ENCODE data around the gene KCND3. TPM values are rescaled to one million over a fixed set of nuclear protein-coding genes. Genes with fewer than 3 reads are reported as not detected.

Gene KCND3
- total and polyA plus RNA-seq, 2 of the 4 experiments (the other 2 are of a cell fraction) = under 0.01 to 0.03 TPM

DNA sequence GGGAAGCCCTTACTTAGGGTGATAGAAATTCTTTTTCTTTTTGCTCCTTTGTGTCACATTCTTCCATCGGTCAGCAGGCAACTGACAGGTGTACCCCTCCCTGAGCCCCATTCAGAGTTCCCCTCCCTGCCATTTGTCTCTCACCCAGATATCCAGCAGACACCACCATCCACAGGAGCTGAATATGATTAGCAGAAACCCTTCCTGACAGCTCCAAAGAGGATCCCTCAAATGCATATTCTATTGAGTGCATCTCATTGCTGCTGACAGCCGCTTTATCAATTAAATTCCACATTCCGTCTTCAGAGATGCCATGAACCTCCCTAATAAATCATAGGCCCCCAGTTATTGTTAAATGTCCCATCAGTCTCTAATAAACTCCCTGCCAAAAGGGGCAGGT is 239.8 kb downstream of the KCND3 start:
- no peak overlapping the region for H2AK9ac ChIP-seq (replicated peaks; ENCODE audit: low read depth, low read length, poor library complexity)
- H3K27me3 ChIP-seq (ENCODE audit: control insufficient read depth, insufficient read depth, low read length) = no peaks in the 10 kb centered on the region
- H3K27ac ChIP-seq (ENCODE audit: insufficient read depth, low read length) = no peak overlapping the region
- WGBS, 2 experiments (ENCODE audit: extremely low coverage in 2 of 2, insufficient read length in 1 of 2) = 71% methylated on average over 2 of the region's 3 CpGs; no CpG with 5 or more reads in 1 of the 2 experiments
- H2BK15ac ChIP-seq (ENCODE audit: low read depth, low read length) = no peak overlapping the region
- no peak overlapping the region for H2BK20ac ChIP-seq (ENCODE audit: low read depth, low read length)
- no peak overlapping the region for H3K56ac ChIP-seq (ENCODE audit: extremely low read depth, insufficient read depth, low read length)
- H4K5ac ChIP-seq (ENCODE audit: low read depth, low read length) = no peak overlapping the region
- DNase-seq = no peak
- ChIA-PET CTCF (no interaction called here), POLR2A (ENCODE audit: unreplicated experiment) (no interaction called here)
- H2BK5ac ChIP-seq (ENCODE audit: low read depth, low read length, poor library complexity, severe bottlenecking) = no peak overlapping the region
- in situ Hi-C loops (cut with MboI; ENCODE audit: low sequenced_read_pairs) = loop anchor here (5.0 kb wide), 1 partner anchor 32 kb away; no protein-coding TSS in a partner anchor
- H4K8ac ChIP-seq (ENCODE audit: low read depth in 2 of 2, low read length in 2 of 2) = no peak overlapping the region
- no peak overlapping the region for H3K4me2 ChIP-seq (ENCODE audit: low read depth, low read length)
- no peak overlapping the region for H4K91ac ChIP-seq (ENCODE audit: insufficient read depth, low read depth, low read length)
- peaks cover 0 to 5% of the 10 kb centered on the region in 2 experiments; a peak in 1 of 4 replicates for H3K79me1 ChIP-seq (ENCODE audit: low read depth in 1 of 2, low read length in 2 of 2)
- H3K36me3 ChIP-seq (ENCODE audit: control insufficient read depth, insufficient read depth, low read length) = no peaks in the 10 kb centered on the region
- dilution Hi-C loops (cut with HindIII; ENCODE audit: low sequenced_read_pairs, unreplicated experiment) = loop anchor here (25.0 kb wide), 1 partner anchor 287 kb away; the partner anchor contains the start of gene C1orf162
- H4K20me1 ChIP-seq (ENCODE audit: insufficient read depth, low read length) = no peaks in the 10 kb centered on the region
- no peak overlapping the region for H3K9ac ChIP-seq (ENCODE audit: low read depth, low read length)
- H3K4ac ChIP-seq (ENCODE audit: low read depth, low read length) = no peak overlapping the region
- no peaks in the 10 kb centered on the region; the same call in 1 of the 2 replicates for H3K4me1 ChIP-seq (ENCODE audit: control insufficient read depth, insufficient read depth, low read length)
- H3K23ac ChIP-seq (ENCODE audit: low read depth, low read length) = no peak overlapping the region
- intact Hi-C loops (cut with micrococcal nuclease) = no loop called here
- no TSS peak for BruUV-seq (replicated peaks)
- no peak overlapping the region for H2BK120ac ChIP-seq (ENCODE audit: low read depth, low read length)
- TF ChIP-seq, protein P1, sequence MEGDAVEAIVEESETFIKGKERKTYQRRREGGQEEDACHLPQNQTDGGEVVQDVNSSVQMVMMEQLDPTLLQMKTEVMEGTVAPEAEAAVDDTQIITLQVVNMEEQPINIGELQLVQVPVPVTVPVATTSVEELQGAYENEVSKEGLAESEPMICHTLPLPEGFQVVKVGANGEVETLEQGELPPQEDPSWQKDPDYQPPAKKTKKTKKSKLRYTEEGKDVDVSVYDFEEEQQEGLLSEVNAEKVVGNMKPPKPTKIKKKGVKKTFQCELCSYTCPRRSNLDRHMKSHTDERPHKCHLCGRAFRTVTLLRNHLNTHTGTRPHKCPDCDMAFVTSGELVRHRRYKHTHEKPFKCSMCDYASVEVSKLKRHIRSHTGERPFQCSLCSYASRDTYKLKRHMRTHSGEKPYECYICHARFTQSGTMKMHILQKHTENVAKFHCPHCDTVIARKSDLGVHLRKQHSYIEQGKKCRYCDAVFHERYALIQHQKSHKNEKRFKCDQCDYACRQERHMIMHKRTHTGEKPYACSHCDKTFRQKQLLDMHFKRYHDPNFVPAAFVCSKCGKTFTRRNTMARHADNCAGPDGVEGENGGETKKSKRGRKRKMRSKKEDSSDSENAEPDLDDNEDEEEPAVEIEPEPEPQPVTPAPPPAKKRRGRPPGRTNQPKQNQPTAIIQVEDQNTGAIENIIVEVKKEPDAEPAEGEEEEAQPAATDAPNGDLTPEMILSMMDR (conservative IDR thresholded peaks at IDR 0.05; ENCODE audit: low read depth, low read length) = no peak
- TF ChIP-seq CHD1 (IDR thresholded peaks at IDR 0.05; ENCODE audit: low read depth, low read length) (no peak), SMC3 (IDR thresholded peaks at IDR 0.05; ENCODE audit: low read depth, low read length) (no peak), MAFK (IDR thresholded peaks at IDR 0.05; ENCODE audit: low read depth, low read length) (no peak), FOS (IDR thresholded peaks at IDR 0.05; ENCODE audit: low read depth, low read length) (no peak), BHLHE40 (IDR thresholded peaks at IDR 0.05; ENCODE audit: low read depth, low read length) (no peak), RAD21 (IDR thresholded peaks at IDR 0.05; ENCODE audit: low read length) (no peak), MAZ (IDR thresholded peaks at IDR 0.05; ENCODE audit: borderline replicate concordance, low read depth, low read length) (no peak), NFE2L2 (IDR thresholded peaks at IDR 0.05; ENCODE audit: low read depth, low read length) (no peak), RCOR1 (IDR thresholded peaks at IDR 0.05; ENCODE audit: insufficient replicate concordance, low read length) (no peak), CEBPB (IDR thresholded peaks at IDR 0.05; ENCODE audit: low read depth, low read length) (no peak), RFX5 (IDR thresholded peaks at IDR 0.05; ENCODE audit: low read depth, low read length) (no peak), POLR2A (IDR thresholded peaks at IDR 0.05; ENCODE audit: low read depth, low read length) (no peak), MXI1 (IDR thresholded peaks at IDR 0.05; ENCODE audit: borderline replicate concordance, low read depth, low read length) (no peak)
- TF ChIP-seq, protein P2, sequence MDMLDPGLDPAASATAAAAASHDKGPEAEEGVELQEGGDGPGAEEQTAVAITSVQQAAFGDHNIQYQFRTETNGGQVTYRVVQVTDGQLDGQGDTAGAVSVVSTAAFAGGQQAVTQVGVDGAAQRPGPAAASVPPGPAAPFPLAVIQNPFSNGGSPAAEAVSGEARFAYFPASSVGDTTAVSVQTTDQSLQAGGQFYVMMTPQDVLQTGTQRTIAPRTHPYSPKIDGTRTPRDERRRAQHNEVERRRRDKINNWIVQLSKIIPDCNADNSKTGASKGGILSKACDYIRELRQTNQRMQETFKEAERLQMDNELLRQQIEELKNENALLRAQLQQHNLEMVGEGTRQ (IDR thresholded peaks at IDR 0.05; ENCODE audit: low read depth, low read length) = no peak
- TF ChIP-seq, protein P3, sequence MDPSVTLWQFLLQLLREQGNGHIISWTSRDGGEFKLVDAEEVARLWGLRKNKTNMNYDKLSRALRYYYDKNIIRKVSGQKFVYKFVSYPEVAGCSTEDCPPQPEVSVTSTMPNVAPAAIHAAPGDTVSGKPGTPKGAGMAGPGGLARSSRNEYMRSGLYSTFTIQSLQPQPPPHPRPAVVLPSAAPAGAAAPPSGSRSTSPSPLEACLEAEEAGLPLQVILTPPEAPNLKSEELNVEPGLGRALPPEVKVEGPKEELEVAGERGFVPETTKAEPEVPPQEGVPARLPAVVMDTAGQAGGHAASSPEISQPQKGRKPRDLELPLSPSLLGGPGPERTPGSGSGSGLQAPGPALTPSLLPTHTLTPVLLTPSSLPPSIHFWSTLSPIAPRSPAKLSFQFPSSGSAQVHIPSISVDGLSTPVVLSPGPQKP (IDR thresholded peaks at IDR 0.05; ENCODE audit: borderline replicate concordance, low read depth, low read length) = no peak
- H3K4me3 ChIP-seq (ENCODE audit: insufficient read depth, low read depth, low read length) = no peak overlapping the region
- H3K9me3 ChIP-seq (ENCODE audit: control insufficient read depth, insufficient read depth, low read length) = no peaks in the 10 kb centered on the region
- no peak overlapping the region for H2AFZ ChIP-seq (replicated peaks; ENCODE audit: low read length, poor library complexity)
- H3K18ac ChIP-seq (ENCODE audit: low read depth, low read length) = no peak overlapping the region
- H2AK5ac ChIP-seq (ENCODE audit: low read depth, low read length) = no peak overlapping the region
- no peak for ATAC-seq (ENCODE audit: low read depth)
- no peak overlapping the region for H3K14ac ChIP-seq (replicated peaks; ENCODE audit: low read depth, low read length)
- H3K9me1 ChIP-seq (ENCODE audit: insufficient read depth, low read length) = peaks cover 11% of the 10 kb centered on the region

Data from IMR-90 (cell line).